Lower leg skin (tissue), 4 donors: ENCODE measurements around the gene LGALS7. TPM values are rescaled to one million over a fixed set of nuclear protein-coding genes. Genes with fewer than 3 reads are reported as not detected.

Experiments
- DNase-seq, 2 donors: peaks; one replicate each; pipeline ENCODE4 v3.0.0-alpha.2; 2019; ENCODE audit warnings: low spot score in 2 of 2
- H3K4me3 ChIP-seq: fragments of 200-600 bp; sonication (generic); 2 replicates; pipeline ENCODE4 v1.5.1; 2017; ENCODE audit warnings: mild to moderate bottlenecking, low read depth; ENCODE audit not compliant: poor library complexity, severe bottlenecking
- POLR2A ChIP-seq, 2 donors: fragments of 450-650 bp; IDR thresholded peaks; one replicate each; pipeline ENCODE4 v1.6.1; 2016 to 2017; ENCODE audit warnings: antibody characterized with exemption in 2 of 2, mild to moderate bottlenecking in 1 of 2, moderate library complexity in 1 of 2
- WGBS, 2 donors: methylation state at CpG; one replicate each; pipeline ENCODE4 v1.1.5; 2018; 5-methylcytosine and 5-hydroxymethylcytosine counted together
- intact Hi-C: fragments of 100-400 bp; cut with DNase I; formaldehyde crosslinking; loops from one replicate; pipeline ENCODE4 v1.15.0; 2023; ENCODE audit warnings: low total_unique reads
- total RNA-seq, 4 donors: library from RNA; depleted of rRNA; stranded (reverse); fragments of >200 nt; gene quantifications; one replicate each; pipeline ENCODE4 v1.1.0, GENCODE V29; 2016
- TF ChIP-seq, protein P1 (sequence below), 3 donors: fragments of 450-650 bp; IDR thresholded peaks; one replicate each; pipeline ENCODE4 v1.5.1; 2016; ENCODE audit warnings: antibody characterized with exemption in 3 of 3, mild to moderate bottlenecking in 3 of 3, moderate library complexity in 2 of 3

Gene LGALS7
- total RNA-seq, 4 donors from 2014 or later: 36.0 to 1,062 (median 348) TPM

DNA sequence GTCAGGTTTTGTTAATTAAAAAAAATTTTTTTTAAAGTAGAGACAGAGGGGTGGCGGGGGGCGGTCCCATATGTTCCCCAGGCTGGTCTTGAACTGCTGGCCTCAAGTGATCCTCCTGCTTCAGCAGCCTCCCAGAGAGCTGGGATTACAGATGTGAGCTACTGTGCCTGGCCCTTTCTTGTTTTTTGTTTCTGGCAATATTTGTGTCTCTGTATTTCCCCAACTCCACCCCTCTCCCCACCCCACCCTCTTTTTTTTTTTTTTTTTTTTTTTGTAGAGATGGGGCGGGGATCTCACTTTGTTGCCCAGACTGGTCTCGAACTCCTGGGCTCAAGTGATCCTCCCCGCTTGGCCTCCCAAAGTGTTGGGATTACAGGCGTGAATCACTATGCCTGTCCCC is 28.4 kb downstream of the LGALS7 start:
- WGBS, 2 donors: 74% methylated on average over 6 of the region's 6 CpGs
- DNase-seq: no peak
- no peak overlapping the region for H3K4me3 ChIP-seq
- intact Hi-C loops: no loop called here
- TF ChIP-seq, protein P1, sequence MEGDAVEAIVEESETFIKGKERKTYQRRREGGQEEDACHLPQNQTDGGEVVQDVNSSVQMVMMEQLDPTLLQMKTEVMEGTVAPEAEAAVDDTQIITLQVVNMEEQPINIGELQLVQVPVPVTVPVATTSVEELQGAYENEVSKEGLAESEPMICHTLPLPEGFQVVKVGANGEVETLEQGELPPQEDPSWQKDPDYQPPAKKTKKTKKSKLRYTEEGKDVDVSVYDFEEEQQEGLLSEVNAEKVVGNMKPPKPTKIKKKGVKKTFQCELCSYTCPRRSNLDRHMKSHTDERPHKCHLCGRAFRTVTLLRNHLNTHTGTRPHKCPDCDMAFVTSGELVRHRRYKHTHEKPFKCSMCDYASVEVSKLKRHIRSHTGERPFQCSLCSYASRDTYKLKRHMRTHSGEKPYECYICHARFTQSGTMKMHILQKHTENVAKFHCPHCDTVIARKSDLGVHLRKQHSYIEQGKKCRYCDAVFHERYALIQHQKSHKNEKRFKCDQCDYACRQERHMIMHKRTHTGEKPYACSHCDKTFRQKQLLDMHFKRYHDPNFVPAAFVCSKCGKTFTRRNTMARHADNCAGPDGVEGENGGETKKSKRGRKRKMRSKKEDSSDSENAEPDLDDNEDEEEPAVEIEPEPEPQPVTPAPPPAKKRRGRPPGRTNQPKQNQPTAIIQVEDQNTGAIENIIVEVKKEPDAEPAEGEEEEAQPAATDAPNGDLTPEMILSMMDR (IDR thresholded peaks at IDR 0.05): no peak
- TF ChIP-seq POLR2A (IDR thresholded peaks at IDR 0.05): no peak

DNA sequence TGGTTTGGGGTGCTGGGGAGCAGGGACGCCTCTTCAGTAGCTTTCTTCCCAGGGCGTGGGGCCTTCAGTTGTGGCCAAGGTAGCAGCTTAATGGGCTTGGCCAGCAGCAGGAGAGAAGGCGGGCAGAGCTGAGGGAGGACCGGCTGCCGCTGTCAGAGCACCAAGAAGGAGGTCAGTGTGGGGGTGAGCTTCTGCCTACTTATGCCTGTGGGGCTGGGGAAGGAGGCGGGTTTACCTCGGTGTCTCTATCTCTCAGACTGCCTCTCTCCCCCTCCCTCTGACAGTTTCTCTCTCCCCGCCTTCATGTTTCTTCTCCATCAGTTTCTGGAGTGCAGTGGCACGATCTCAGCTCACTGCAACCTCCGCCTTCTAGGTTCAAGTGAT is 29.0 kb downstream of the LGALS7 start, which contains the start of gene CAPN12:
Gene CAPN12 (minus strand): TSS at position 177 of the 384 bp plus-strand sequence. CDS start 309 bp downstream, outside the sequence.
- H3K4me3 ChIP-seq: no peak within 1 kb of the TSS
- intact Hi-C loops: no loop called here
- TF ChIP-seq, protein P1 (IDR thresholded peaks at IDR 0.05): no peak
- no peak for TF ChIP-seq POLR2A (IDR thresholded peaks at IDR 0.05)
- no peak for DNase-seq
- WGBS, 2 donors: 72 to 82% methylated on average over 10 of the region's 10 CpGs

DNA sequence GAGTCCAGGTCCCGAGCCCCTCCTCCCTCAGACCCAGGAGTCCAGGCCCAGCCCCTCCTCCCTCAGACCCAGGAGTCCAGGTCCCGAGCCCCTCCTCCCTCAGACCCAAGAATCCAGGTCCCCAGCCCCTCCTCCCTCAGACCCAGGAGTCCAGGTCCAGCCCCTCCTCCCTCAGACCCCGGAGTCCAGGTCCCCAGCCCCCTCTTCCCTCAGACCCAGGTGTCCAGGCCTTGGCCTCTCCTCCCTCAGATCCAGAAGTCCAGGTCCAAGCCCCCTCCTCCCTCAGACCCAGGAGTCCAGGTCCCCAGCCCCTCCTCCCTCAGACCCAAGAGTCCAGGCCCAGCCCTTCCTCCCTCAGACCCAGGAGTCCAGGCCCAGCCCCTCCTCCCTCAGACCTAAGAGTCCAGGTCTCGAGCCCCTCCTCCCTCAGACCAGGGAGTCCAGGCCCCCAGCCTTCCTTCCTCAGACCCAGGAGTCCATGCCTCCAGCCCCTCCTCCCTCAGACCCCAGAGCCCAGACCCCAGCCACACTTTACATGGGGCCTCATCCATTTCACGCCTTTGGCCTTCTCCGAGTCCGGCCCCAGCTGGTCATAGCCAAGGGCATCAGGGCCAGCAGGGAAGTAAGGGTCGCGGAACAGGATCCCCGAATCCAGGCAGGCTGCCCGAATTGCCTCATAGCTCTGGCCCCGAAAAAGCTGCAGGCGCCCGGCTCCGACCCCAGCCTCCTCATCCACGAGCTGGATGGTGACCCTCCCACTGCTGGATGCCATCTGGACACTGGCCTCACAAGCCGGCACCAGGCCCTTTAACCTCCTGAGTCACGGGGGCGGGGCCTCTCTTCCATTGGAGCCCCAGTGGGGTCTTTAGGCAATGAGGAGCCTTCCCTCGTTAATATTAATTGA is 29.7 kb downstream of the LGALS7 start:
- DNase-seq: no peak
- TF ChIP-seq, protein P1 (IDR thresholded peaks at IDR 0.05): no peak
- no peak for TF ChIP-seq POLR2A (IDR thresholded peaks at IDR 0.05)
- H3K4me3 ChIP-seq: no peak overlapping the region
- intact Hi-C loops: no loop called here
- WGBS, 2 donors: 74 to 84% methylated on average over 18 to 19 of the region's 20 CpGs

DNA sequence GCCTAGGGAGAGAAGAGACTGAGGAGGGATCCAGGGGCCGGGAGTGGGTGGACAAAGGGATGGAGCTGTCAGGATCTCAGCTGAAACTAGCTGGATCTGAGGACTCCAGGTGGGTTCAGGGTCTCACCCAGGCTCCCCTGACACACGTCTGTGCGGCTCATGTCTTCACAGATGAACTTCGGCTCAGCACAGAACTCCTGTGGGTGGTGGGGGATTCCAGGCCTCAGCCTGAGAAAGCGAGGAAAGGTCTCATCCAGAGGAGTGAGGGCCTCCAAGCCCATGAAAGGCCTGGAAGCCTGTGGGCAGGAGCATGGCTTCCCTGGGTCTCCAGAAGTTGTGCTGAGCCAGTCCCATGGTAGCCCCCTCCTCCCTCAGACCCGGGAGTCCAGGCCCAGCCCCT is 30.4 kb downstream of the LGALS7 start:
- TF ChIP-seq, protein P1 (IDR thresholded peaks at IDR 0.05): no peak
- no peak for TF ChIP-seq POLR2A (IDR thresholded peaks at IDR 0.05)
- intact Hi-C loops: no loop called here
- H3K4me3 ChIP-seq: no peak overlapping the region
- DNase-seq: no peak
- WGBS, 2 donors: 87 to 90% methylated on average over 5 to 6 of the region's 6 CpGs

DNA sequence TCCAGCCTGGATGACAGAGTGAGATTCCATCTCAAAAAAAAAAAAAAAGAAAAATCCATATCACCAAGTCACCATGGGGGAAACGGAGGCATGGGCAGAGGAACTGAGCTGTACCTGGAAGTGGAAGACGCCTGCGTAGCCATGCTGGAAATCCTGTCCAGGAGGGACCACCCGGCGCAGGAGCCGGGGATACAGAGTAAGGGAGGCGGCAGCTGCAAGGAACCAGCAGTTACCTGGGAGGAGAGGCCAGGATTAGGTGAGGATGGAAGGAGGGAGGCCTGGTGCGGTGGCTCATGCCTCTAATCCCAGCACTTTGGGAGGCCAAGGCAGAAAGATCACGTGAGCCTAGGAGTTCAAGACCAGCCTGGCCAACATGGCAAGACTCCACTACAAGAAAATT is 31.0 kb downstream of the LGALS7 start:
- DNase-seq: no peak
- 93% methylated on average over 9 of the region's 9 CpGs for whole genome bisulfite sequencing, 2 donors
- TF ChIP-seq, protein P1 (IDR thresholded peaks at IDR 0.05): no peak
- TF ChIP-seq POLR2A (IDR thresholded peaks at IDR 0.05): no peak
- intact Hi-C loops: no loop called here
- H3K4me3 ChIP-seq: no peak overlapping the region
